GM12873 (cell line): ENCODE results near the gene IZUMO1R.

Experiments used
- TF ChIP-seq, protein P1 (sequence below): IDR thresholded peaks from 2 replicates; pipeline ENCODE4 v1.5.1; 2012; ENCODE audit warnings: low read depth, mild to moderate bottlenecking, moderate library complexity, low read length, control low read depth; ENCODE audit not compliant: insufficient read depth; ENCODE audit errors: missing control alignments

IZUMO1R gene

DNA sequence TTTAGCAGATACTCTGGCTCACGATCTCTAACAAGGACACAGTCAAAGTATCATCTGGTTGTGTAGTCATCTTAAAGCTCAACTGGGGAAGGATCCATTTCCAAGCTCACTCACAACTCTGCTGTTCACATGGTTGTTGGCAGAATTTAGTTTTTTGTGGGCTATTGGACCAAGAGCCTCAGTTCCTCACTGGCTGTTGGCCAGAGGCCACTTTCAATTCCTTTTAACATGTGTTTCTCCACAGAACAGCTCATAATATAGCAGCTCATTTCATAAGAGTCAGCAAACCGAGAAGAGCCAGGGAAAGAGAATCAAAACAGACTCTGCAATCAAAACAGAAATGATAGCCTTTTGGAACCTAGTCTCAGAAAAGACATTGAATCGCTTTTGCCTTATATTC is 22.6 kb downstream of the IZUMO1R start:
- TF ChIP-seq, protein P1, sequence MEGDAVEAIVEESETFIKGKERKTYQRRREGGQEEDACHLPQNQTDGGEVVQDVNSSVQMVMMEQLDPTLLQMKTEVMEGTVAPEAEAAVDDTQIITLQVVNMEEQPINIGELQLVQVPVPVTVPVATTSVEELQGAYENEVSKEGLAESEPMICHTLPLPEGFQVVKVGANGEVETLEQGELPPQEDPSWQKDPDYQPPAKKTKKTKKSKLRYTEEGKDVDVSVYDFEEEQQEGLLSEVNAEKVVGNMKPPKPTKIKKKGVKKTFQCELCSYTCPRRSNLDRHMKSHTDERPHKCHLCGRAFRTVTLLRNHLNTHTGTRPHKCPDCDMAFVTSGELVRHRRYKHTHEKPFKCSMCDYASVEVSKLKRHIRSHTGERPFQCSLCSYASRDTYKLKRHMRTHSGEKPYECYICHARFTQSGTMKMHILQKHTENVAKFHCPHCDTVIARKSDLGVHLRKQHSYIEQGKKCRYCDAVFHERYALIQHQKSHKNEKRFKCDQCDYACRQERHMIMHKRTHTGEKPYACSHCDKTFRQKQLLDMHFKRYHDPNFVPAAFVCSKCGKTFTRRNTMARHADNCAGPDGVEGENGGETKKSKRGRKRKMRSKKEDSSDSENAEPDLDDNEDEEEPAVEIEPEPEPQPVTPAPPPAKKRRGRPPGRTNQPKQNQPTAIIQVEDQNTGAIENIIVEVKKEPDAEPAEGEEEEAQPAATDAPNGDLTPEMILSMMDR, result no peak

DNA sequence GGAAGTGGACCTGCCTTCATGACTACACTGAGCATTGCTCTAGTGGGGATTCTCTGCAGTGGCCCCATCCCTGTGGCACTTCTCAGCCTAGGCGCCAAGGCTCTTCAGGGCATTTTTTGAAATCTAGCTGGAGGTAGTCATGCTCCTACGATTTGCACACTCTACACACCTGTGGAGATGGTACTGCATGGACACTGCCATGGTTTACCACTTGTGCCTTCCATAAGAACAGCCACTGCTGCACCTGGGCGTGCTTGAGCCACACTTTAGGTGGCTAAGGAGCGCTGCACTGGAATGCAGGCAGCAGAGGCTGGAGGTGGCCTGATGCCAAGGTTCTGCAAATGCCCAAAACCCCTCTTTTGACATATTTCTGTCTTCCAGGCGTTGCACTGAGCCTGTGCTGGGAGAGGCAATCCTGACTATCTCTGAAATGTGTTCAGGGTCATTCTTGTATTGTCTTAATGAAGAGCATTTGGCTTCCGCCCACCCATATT is 24.3 kb downstream of the IZUMO1R start:
- TF ChIP-seq, protein P1, result no peak

DNA sequence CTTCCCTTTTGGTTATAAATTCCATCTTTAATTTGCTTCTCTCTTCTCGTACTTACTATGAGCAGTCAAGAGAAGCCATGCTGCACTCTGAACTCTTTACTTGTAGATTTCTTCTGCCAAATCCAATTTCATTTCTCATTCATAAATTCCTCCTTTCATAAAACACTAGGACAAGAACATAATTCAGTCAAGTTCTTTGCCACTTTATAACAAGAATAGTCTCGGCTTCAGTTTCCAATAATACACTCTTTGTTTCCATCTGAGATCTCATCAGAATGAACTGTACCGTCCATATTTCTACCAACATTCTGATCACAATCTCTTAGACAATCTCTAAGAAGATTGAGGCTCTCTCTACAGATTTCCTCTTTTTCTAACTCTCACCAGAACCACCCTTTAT is 25.1 kb downstream of the IZUMO1R start:
- TF ChIP-seq, protein P1, result no peak

DNA sequence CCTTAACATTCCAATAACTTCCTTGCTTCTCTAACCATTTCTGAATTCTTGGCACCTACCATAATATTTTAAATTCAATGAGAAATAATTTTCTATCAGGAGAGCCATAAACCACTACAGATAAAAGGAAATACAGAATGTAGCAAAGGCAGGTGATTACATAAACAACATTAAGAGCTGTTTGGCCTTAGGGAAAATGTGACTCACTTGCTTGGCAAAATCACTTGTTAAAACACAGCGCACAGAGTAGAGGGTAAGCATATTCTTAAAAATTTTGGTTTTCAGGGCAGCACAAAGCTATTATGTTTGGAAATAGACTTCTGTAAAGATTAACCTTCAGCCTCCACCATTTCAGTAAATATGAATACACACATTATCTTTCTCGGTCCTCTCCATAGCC is 26.4 kb downstream of the IZUMO1R start:
- TF ChIP-seq, protein P1, result no peak

DNA sequence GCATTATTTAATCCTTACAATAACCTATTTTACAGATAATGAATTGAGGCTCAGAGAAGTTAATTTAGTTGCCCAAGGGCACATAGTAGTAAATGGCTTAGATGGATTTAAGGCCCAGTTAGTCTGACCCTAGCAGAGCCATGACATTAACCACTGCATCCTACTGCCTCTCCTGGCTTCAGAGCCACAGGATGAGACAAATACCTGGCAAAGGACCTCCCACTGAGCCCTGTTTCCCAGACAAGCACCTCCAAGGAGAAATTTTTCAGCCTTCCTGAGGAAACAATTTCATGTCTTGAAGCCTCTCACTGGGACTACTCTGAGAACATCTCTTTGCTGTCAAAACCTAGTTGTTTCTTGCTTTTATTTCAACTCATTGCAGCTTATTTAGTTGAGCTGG is 28.4 kb downstream of the IZUMO1R start:
- TF ChIP-seq, protein P1, result no peak

DNA sequence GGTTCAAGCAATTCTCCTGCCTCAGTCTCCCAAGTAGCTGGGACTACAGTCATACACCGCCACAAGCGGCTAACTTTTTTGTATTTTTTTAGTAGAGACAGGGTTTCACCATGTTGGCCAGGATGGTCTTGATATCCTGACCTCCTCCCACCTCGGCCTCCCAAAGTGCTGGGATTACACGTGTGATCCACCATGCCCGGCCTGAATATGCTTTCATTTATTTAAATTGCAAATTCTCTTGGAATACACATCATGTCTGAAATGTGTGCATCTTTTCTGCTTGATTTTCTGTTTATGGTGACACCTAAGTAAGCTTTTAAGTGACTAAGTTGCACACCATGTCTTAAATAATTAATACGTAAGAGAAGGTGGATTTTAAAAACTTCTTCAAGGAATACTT is 31.7 kb downstream of the IZUMO1R start:
- TF ChIP-seq, protein P1, result no peak

DNA sequence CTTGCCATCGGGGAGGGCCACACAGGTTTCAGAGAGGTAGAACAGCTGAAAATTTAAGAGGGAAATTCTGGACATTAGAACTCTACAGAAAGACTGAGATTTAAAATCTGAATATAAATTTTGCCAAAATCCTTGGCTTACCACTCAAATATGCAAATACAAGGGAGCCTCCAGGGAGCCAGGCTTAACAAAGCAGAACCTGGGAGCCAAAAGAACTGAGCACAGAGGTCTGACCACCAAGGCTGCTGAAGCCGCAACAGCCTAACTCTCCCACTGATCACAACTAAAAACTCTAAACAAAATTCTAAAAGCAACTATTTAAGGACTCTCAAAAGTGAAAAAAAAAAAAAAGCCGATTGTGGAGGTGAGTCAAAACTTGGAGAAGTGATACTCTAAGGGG is 34.3 kb downstream of the IZUMO1R start:
- TF ChIP-seq, protein P1, result no peak
